GM12891 (cell line): ENCODE measurements around the gene NFKBIE.

ENCODE experiments used
- POLR2A ChIP-seq: IDR thresholded peaks from 2 replicates; pipeline ENCODE4 v1.6.1; 2011; ENCODE audit warnings: low read depth, low read length, control low read depth
- POU2F2 ChIP-seq: IDR thresholded peaks from 2 replicates; pipeline ENCODE4 v1.6.1; 2011; ENCODE audit warnings: low read depth, mild to moderate bottlenecking, control low read depth, low read length, moderate library complexity
- SPI1 ChIP-seq: IDR thresholded peaks from 2 replicates; pipeline ENCODE4 v1.6.1; 2011; ENCODE audit warnings: low read depth, low read length, control low read depth

DNA sequence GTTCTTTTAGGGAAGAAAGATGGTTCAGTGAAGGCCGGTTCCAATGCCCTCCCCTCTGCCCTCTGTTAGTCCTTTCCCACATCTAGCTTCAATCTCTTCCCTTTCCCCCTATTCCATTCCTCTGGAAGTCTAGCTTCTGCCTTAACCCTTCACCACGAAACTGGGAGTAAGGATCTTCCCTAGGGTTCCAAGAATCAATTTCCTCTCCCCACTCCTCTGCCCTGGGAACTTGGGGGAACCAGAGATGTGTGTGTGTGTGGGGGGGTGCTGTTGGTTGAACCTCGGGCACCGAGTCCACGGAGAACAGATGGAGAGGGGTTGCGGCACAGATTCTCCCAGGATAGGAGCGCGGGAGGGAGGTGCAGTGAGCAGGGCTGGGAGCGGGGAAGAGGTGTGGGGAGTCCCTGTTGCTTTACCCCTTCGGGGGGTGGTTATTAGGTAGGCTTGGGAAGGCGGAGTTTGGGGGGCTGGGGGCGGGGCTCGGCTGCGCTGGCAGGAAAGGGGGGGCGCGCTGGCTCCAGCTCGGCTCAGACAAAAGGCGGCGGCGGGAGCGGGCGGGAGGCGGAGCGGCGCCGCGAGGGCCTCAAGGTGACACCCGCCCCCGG lies 4.7 kb upstream of the NFKBIE start, which contains the start of gene TMEM151B:
- TF ChIP-seq SPI1 (no peak), POLR2A (no peak), POU2F2 (no peak)
